ENCODE measurements around the gene TSHZ1.

DNA sequence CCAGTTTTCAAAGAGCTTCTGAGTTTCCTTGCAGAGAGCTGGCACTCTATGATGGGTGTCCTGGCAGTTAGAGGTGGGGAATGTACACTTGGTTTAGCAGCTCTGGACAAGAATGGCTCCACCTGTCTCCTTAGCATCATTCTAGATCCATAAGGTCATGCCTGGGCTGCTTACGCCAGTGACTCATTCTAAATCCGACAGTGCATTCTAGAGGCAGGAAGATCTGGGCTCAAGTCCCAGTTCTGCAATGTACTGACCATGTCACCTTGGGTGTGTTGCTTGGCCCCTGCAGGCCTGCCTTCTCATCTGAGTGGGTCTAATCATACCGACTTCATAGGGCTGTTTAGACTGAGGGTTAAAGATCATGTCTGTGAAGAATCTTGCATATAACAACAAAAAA lies 48.1 kb upstream of the TSHZ1 start:
- TF ChIP-seq POLR2AphosphoS5 (IDR thresholded peaks at IDR 0.05) (no peak), CTCF (IDR thresholded peaks at IDR 0.05; ENCODE audit: poor library complexity, severe bottlenecking) (no peak), EP300 (conservative IDR thresholded peaks at IDR 0.05; ENCODE audit: poor library complexity, severe bottlenecking) (no peak), EZH2 (IDR thresholded peaks at IDR 0.05; ENCODE audit: borderline replicate concordance, insufficient read depth, low read length, poor library complexity, severe bottlenecking) (no peak), REST (IDR thresholded peaks at IDR 0.05; ENCODE audit: borderline replicate concordance) (no peak), MXI1 (conservative IDR thresholded peaks at IDR 0.05; ENCODE audit: poor library complexity, severe bottlenecking) (no peak), TAF1 (IDR thresholded peaks at IDR 0.05; ENCODE audit: low read depth) (no peak), RAD21 (conservative IDR thresholded peaks at IDR 0.05) (no peak), SMC3 (conservative IDR thresholded peaks at IDR 0.05; ENCODE audit: poor library complexity) (no peak)

Measured in neural cell (in vitro differentiated cells).